Cardiac fibroblast (primary cell): ENCODE measurements around the gene UQCR11.

Experiments used
- DNase-seq, 2 donors: peaks; one replicate each; pipeline versions ENCODE4 v3.0.0 to v3.0.0-alpha.2; 2010; ENCODE audit warnings: low read depth in 2 of 2
- H3K4me3 ChIP-seq, 2 donors: replicated peaks in 1 of 2; 1 replicate in 1 of 2; 2 replicates in 1 of 2; pipeline ENCODE4 v1.5.1; 2011; ENCODE audit warnings: low read depth in 2 of 2, low read length in 2 of 2, mild to moderate bottlenecking in 2 of 2, moderate library complexity in 1 of 2
- CTCF ChIP-seq: IDR thresholded peaks from one replicate; pipeline ENCODE4 v1.5.1; 2011; ENCODE audit warnings: low read depth, mild to moderate bottlenecking, low read length, inconsistent platforms

The UQCR11 gene

GRCh38 chr19:1591421-1592023, 13.7 kb downstream of the UQCR11 start:
- peak overlapping the region; percentile 83 to 97 for H3K4me3 ChIP-seq
- DNase-seq = peak; percentile 13
- no peak for TF ChIP-seq CTCF

DNA sequence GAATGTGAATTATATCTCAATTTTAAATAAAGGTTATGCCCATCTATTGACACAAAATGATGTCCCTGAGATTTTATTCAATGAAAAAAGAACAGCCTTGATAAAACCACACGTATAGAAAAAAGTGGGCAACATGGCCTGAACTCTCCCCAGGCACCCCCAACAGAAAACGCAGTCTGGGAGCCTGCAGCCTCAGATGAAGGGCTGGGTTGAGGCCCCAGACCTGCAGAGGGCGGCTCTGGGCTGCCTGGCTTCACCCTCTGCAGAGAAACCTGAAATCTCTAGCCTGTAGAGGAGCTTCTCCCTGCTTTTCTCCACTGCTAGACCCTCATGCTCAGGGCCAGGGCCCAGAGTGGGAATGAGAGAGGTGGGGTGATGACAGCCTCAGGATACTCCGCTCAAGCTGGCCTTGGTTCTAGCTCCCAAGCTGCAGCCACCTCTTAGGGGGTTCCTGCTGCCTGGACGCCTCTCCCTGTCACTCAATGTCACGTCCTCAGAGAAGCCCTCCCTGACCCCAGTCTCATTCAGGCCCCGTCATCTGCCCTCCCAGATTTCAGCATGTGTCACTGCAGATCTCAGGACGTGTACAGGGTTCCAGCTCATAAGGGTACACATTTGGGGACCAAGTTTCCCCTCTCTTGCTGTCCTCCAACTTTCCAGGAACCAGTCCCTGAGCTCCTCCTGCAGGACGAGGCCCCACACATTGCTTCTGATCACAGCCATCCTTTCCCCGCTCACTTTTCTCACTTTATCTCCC, 14.4 kb downstream of the UQCR11 start:
- TF ChIP-seq CTCF = peak; percentile 58

GRCh38 chr19:1587872-1588271, 17.4 kb downstream of the UQCR11 start:
- TF ChIP-seq CTCF = no peak
- no peak overlapping the region for H3K4me3 ChIP-seq
- DNase-seq = no peak

More for the DNA sequence above, 14.4 kb downstream of the UQCR11 start:
- peak; percentile 25 to 37 for DNase-seq
- peak overlapping the region; percentile 83 to 97 for H3K4me3 ChIP-seq

- DNase-seq = no peak
- no peak overlapping the region for H3K4me3 ChIP-seq
- TF ChIP-seq CTCF = no peak
Measured at GRCh38 chr19:1585243-1585580, 20.1 kb downstream of the UQCR11 start.

DNA sequence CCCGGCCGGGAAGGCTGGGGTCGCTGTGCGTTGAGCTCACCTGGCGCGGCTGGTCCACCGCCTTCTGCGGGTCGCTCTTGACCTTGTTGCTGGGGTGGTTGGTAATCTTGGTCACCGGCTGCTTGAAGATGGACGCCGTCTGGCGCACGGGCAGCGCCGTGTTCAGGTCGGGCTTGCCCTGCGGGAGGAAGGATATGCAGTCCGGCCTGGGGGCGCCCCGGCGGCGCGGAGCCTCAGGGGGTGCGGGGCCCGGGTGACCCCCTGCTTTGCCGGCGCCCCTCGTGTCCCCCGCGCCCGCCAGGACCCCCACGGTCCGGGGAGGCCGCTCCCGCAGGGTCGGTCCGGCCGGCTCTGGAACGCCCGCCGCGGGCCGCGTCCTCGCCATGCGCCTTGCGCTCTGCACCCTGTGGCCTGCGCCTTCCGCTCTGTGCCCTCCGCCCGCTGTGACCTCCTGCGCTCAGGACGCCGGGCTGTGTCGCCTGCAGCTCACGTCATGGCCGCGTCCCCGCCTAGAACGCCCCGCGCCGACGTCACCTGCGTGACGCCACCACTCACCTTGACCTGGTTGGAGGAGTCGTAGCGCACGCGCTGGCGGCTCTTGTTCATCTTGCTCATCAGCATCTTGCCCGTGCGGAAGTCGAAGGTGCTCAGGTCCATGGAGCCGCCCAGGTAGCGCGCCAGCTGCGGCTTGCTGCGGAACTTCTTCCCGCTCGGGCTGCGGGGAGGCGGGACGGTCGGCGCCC, 20.6 kb downstream of the UQCR11 start:
- DNase-seq = no peak
- no peak for TF ChIP-seq CTCF
- no peak overlapping the region for H3K4me3 ChIP-seq

DNA sequence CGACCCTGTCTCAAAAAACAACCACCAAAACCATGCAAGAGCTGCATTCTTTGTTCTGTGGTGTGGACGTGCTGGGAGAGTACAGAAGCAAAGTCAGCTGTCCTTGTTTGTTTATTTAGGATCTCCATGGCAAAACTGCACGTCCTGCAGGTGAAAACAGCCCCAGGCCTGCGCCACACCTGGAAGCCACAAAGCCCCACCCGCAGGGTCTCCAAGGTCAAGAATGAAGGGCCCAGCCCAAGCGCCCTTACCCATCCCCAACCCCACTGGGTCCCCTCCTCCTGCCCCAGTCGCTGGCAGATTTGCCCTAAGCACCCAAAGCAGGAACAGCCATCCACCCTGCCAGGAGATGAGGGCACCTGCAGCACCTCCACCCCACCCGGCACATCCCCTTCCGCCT, 23.1 kb downstream of the UQCR11 start:
- no peak overlapping the region for H3K4me3 ChIP-seq
- no peak for TF ChIP-seq CTCF

More for the DNA sequence above, 23.1 kb downstream of the UQCR11 start:
- DNase-seq = no peak
